ENCODE results near the gene EGF.

EGF gene

GRCh38 chr4:109977854-109978501 is 65.3 kb downstream of the EGF start:
- TF ChIP-seq BACH2 (CRISPR knock-in tag; IDR thresholded peaks at IDR 0.05; ENCODE audit: borderline replicate concordance) (no peak), ISL1 (CRISPR knock-in tag; IDR thresholded peaks at IDR 0.05) (0 out of 2 replicates have a peak, but pooled peaks have one; percentile 13), TSHZ2 (CRISPR knock-in tag; IDR thresholded peaks at IDR 0.05) (no peak)
- ATAC-seq, result peak; percentile 75

DNA sequence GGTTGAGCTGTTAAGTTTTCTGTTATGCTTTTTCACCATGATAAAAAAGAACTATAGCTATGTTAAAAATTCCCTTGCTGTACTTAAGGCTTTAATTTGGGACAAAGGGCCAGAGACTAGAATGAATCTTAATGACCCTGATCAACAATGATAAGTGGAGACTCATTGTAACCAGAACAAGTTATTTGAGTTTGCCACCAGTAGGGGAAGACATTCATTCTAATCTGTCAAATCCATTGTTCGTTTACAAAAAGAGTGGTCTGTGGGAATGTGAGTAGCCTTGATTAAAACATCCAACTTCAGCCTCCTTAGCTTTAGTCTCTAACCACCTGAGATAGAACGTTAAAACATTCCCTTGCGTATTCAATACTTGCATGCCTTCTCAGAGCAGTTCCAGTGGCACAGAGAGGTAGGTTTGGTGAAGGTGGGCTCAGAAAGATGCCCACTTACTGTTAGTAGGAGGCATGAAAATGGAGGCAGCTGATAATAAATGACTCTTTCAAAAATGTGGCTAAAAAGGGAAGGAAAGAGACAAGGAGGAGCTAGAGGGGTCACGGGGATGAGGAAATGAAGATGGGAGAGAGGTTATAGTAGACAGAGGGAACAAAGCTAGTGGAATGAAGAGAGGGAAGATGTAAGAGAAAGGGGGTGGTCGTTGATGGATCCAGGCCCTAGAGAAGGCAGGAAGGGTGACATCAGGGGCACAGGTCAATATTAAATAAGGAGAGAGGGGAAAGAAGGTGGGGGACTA is 66.2 kb downstream of the EGF start:
- TF ChIP-seq CSDC2 (CRISPR knock-in tag; IDR thresholded peaks at IDR 0.05), result no peak
- no peak for TF ChIP-seq RARB (CRISPR knock-in tag; IDR thresholded peaks at IDR 0.05)
- no peak for TF ChIP-seq POU6F1 (CRISPR knock-in tag; IDR thresholded peaks at IDR 0.05; ENCODE audit: borderline replicate concordance, low read depth)
- no peak for TF ChIP-seq ARNTL (CRISPR knock-in tag; IDR thresholded peaks at IDR 0.05; ENCODE audit: borderline replicate concordance, low read depth)
- TF ChIP-seq TCF4 (CRISPR knock-in tag; IDR thresholded peaks at IDR 0.05; ENCODE audit: borderline replicate concordance), result no peak
- TF ChIP-seq PPARA (CRISPR knock-in tag; IDR thresholded peaks at IDR 0.05; ENCODE audit: borderline replicate concordance), result no peak
- peak; percentile 16; the same call in 1 of the 3 replicates for ATAC-seq

GRCh38 chr4:109979920-109980717 is 67.4 kb downstream of the EGF start:
- TF ChIP-seq RARB (CRISPR knock-in tag; IDR thresholded peaks at IDR 0.05) (no peak), ISL1 (CRISPR knock-in tag; IDR thresholded peaks at IDR 0.05) (peak; percentile 29; the same call in 1 of the 2 replicates)
- ATAC-seq, result peak; percentile 84

- no peak for ATAC-seq
- TF ChIP-seq CSDC2 (CRISPR knock-in tag; IDR thresholded peaks at IDR 0.05) (no peak), PATZ1 (CRISPR knock-in tag; IDR thresholded peaks at IDR 0.05; ENCODE audit: borderline replicate concordance) (no peak), ZC3H10 (CRISPR knock-in tag; IDR thresholded peaks at IDR 0.05) (no peak), ZFP30 (CRISPR knock-in tag; IDR thresholded peaks at IDR 0.05) (no peak), ISL1 (CRISPR knock-in tag; IDR thresholded peaks at IDR 0.05) (no peak), ZNF70 (CRISPR knock-in tag; IDR thresholded peaks at IDR 0.05) (no peak), OSR1 (CRISPR knock-in tag; IDR thresholded peaks at IDR 0.05) (no peak), PPARA (CRISPR knock-in tag; IDR thresholded peaks at IDR 0.05; ENCODE audit: borderline replicate concordance) (no peak)
- TF ChIP-seq, protein P1, sequence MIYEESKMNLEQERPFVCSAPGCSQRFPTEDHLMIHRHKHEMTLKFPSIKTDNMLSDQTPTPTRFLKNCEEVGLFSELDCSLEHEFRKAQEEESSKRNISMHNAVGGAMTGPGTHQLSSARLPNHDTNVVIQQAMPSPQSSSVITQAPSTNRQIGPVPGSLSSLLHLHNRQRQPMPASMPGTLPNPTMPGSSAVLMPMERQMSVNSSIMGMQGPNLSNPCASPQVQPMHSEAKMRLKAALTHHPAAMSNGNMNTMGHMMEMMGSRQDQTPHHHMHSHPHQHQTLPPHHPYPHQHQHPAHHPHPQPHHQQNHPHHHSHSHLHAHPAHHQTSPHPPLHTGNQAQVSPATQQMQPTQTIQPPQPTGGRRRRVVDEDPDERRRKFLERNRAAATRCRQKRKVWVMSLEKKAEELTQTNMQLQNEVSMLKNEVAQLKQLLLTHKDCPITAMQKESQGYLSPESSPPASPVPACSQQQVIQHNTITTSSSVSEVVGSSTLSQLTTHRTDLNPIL (CRISPR knock-in tag; IDR thresholded peaks at IDR 0.05; ENCODE audit: low read depth), result no peak
These were observed 69.3 kb downstream of the EGF start for GRCh38 chr4:109981936-109982335.

GRCh38 chr4:109982521-109982920 is 69.8 kb downstream of the EGF start:
- ATAC-seq, result no peak
- TF ChIP-seq POU6F1 (CRISPR knock-in tag; IDR thresholded peaks at IDR 0.05; ENCODE audit: borderline replicate concordance, low read depth) (no peak), ZC3H10 (CRISPR knock-in tag; IDR thresholded peaks at IDR 0.05) (no peak), OSR1 (CRISPR knock-in tag; IDR thresholded peaks at IDR 0.05) (no peak), GLIS3 (CRISPR knock-in tag; IDR thresholded peaks at IDR 0.05) (no peak), PPARA (CRISPR knock-in tag; IDR thresholded peaks at IDR 0.05; ENCODE audit: borderline replicate concordance) (no peak), ZNF565 (CRISPR knock-in tag; conservative IDR thresholded peaks at IDR 0.05; ENCODE audit: low read depth) (no peak), ISL1 (CRISPR knock-in tag; IDR thresholded peaks at IDR 0.05) (no peak), ZNF70 (CRISPR knock-in tag; IDR thresholded peaks at IDR 0.05) (no peak), CSDC2 (CRISPR knock-in tag; IDR thresholded peaks at IDR 0.05) (no peak), TOX (CRISPR knock-in tag; IDR thresholded peaks at IDR 0.05; ENCODE audit: borderline replicate concordance) (no peak)

Data from SK-N-SH treated with all-trans-retinoic acid at 6 μM for 48 hours (cell line).